Endothelial cell of umbilical vein (primary cell): Measurements from ENCODE around the gene CDH23. TPM values are rescaled to one million over a fixed set of nuclear protein-coding genes. Genes with fewer than 3 reads are reported as not detected.

Experiments
- BruUV-seq: library from RNA; stranded (reverse); fragments of 400-500 nt; replicated peaks from 2 replicates; lab custom pipeline; 2021; lab: Mats Ljungman, UMichigan
- CTCF ChIA-PET: fragments of 300-600, 350-600 bp; sonication (Branson Sonifier 250); formaldehyde crosslinking; loops from one replicate; lab custom pipeline; 2021; ENCODE audit warnings: antibody characterized with exemption, inconsistent platforms; lab: Charles Lee
- POLR2A ChIA-PET: fragments of 300-600, 350-600 bp; sonication (Branson Sonifier 250); formaldehyde crosslinking; loops from one replicate; lab custom pipeline; 2021; ENCODE audit warnings: antibody characterized with exemption, inconsistent platforms; lab: Charles Lee
- DNase-seq: peaks from one replicate; pipeline ENCODE4 v3.0.0-alpha.2; 2011; ENCODE audit warnings: low read depth, low spot score
- FAIRE-seq: peaks from 2 replicates; lab custom pipeline; 2011; peaks lifted over from hg19 to GRCh38; lab: Jason Lieb, UNC
- H2AFZ ChIP-seq: 2 replicates; pipeline ENCODE4 v1.6.0; 2012; ENCODE audit warnings: low read depth, low read length, control low read depth, inconsistent platforms
- H3K27ac ChIP-seq: 2 replicates; pipeline ENCODE4 v1.5.1; 2011; ENCODE audit warnings: low read depth, mild to moderate bottlenecking, control low read depth, low read length, moderate library complexity; ENCODE audit not compliant: insufficient read depth
- H3K27me3 ChIP-seq, 2 experiments: 2 replicates each; pipeline versions ENCODE4 v1.6.0 to v1.6.1; 2011; ENCODE audit warnings: low read length in 2 of 2, mixed read lengths in 1 of 2; ENCODE audit not compliant: control insufficient read depth in 2 of 2, insufficient read depth in 2 of 2
- H3K36me3 ChIP-seq, 2 experiments: 2 replicates in 1 of 2; 3 replicates in 1 of 2; pipeline ENCODE4 v1.5.1; 2011; ENCODE audit warnings: low read length in 2 of 2, mild to moderate bottlenecking in 1 of 2, moderate library complexity in 1 of 2; ENCODE audit not compliant: control insufficient read depth in 2 of 2, insufficient read depth in 2 of 2; ENCODE audit errors: extremely low read depth in 1 of 2
- H3K4me1 ChIP-seq: 3 replicates; pipeline ENCODE4 v1.5.1; 2011; ENCODE audit warnings: mild to moderate bottlenecking, low read length; ENCODE audit not compliant: control insufficient read depth, insufficient read depth; ENCODE audit errors: extremely low read depth
- H3K4me2 ChIP-seq: 2 replicates; pipeline ENCODE4 v1.6.1; 2011; ENCODE audit warnings: low read length, control low read depth, mixed read lengths; ENCODE audit not compliant: insufficient read depth
- H3K4me3 ChIP-seq, 3 experiments: fragments of 200-600 bp in 1 of 3; sonication (generic), shearing (Covaris generic) in 1 of 3; replicated peaks in 1 of 3; 2 replicates each; pipeline ENCODE4 v1.5.1; 2011 to 2016; ENCODE audit warnings: control low read depth in 3 of 3, low read length in 3 of 3, mild to moderate bottlenecking in 2 of 3, inconsistent platforms in 1 of 3, low read depth in 1 of 3, moderate library complexity in 1 of 3; ENCODE audit not compliant: insufficient read depth in 1 of 3
- H3K79me2 ChIP-seq: 2 replicates; pipeline ENCODE4 v1.6.0; 2012; ENCODE audit warnings: low read length, inconsistent platforms; ENCODE audit not compliant: control insufficient read depth, insufficient read depth
- H3K9ac ChIP-seq: replicated peaks from 2 replicates; pipeline ENCODE3; 2011; ENCODE audit warnings: low read length, control low read depth; ENCODE audit not compliant: insufficient read depth; ENCODE audit errors: extremely low read depth
- H3K9me1 ChIP-seq: replicated peaks from 3 replicates; pipeline ENCODE4 v1.6.0; 2011; ENCODE audit warnings: mild to moderate bottlenecking, low read length; ENCODE audit not compliant: control insufficient read depth, insufficient read depth; ENCODE audit errors: extremely low read depth
- H3K9me3 ChIP-seq: replicated peaks from 2 replicates; pipeline ENCODE4 v1.5.1; 2012; ENCODE audit warnings: low read length, inconsistent platforms; ENCODE audit not compliant: control insufficient read depth, insufficient read depth
- H4K20me1 ChIP-seq: replicated peaks from 2 replicates; pipeline ENCODE3; 2011; ENCODE audit warnings: mild to moderate bottlenecking, low read length; ENCODE audit not compliant: control insufficient read depth, insufficient read depth; ENCODE audit errors: extremely low read depth
- EZH2 ChIP-seq: IDR thresholded peaks from 2 replicates; pipeline ENCODE4 v1.6.1; 2012; ENCODE audit warnings: borderline replicate concordance, low read depth, mild to moderate bottlenecking, moderate library complexity, low read length, inconsistent platforms; ENCODE audit not compliant: severe bottlenecking
- FOS ChIP-seq: IDR thresholded peaks from 2 replicates; pipeline ENCODE4 v1.6.1; 2011; ENCODE audit warnings: mild to moderate bottlenecking, low read length, moderate library complexity, borderline replicate concordance; ENCODE audit not compliant: insufficient read depth
- GATA2 ChIP-seq: IDR thresholded peaks from 2 replicates; pipeline ENCODE4 v1.7.0; 2011; ENCODE audit warnings: low read depth, mild to moderate bottlenecking, moderate library complexity, mixed read lengths, low read length; ENCODE audit not compliant: insufficient read length, insufficient read depth
- JUN ChIP-seq: IDR thresholded peaks from 2 replicates; pipeline ENCODE4 v1.6.1; 2011; ENCODE audit warnings: borderline replicate concordance, low read depth; ENCODE audit not compliant: insufficient read length, insufficient read depth
- POLR2A ChIP-seq: IDR thresholded peaks from 2 replicates; pipeline ENCODE4 v1.6.1; 2012; ENCODE audit warnings: low read depth, mild to moderate bottlenecking, control low read depth, low read length
- POLR2AphosphoS5 ChIP-seq: IDR thresholded peaks from 2 replicates; pipeline ENCODE4 v1.6.1; 2012; ENCODE audit warnings: low read depth, mild to moderate bottlenecking, control low read depth, low read length, moderate library complexity; ENCODE audit not compliant: insufficient read depth
- dilution Hi-C: fragments of 300-500 bp; cut with MboI; formaldehyde crosslinking; loops from one replicate; pipeline ENCODE4 v1.15.0; 2019; ENCODE audit warnings: low sequenced_read_pairs; ENCODE audit not compliant: extremely low pct_ligation_motif_present
- intact Hi-C: fragments of 100-400 bp; cut with micrococcal nuclease; formaldehyde crosslinking; loops from one replicate; pipeline ENCODE4 v1.10.0; 2022
- polyA plus RNA-seq, 4 experiments: library from polyadenylated mRNA; depleted of rRNA in 3 of 4; stranded (reverse) in 3 of 4; unstranded in 1 of 4; fragments of >200 nt; gene quantifications; 2 replicates each; pipeline versions ENCODE4 v1.2.1 to v1.2.3, GENCODE V29; 2011 to 2012; ENCODE audit warnings: missing spikeins in 1 of 4
- total RNA-seq: library from RNA; stranded (reverse); gene quantifications from 2 replicates; pipeline ENCODE4 v1.2.3, GENCODE V29; 2021
- TF ChIP-seq, protein P1 (sequence below): IDR thresholded peaks from 2 replicates; pipeline ENCODE4 v1.6.1; 2011; ENCODE audit not compliant: insufficient read depth, insufficient read length
- TF ChIP-seq, protein P2 (sequence below), 2 donors: IDR thresholded peaks; 1 replicate in 1 of 2; 2 replicates in 1 of 2; pipeline ENCODE4 v1.5.1; 2011; ENCODE audit warnings: low read length in 2 of 2, mild to moderate bottlenecking in 2 of 2, moderate library complexity in 2 of 2, control low read depth in 1 of 2, inconsistent platforms in 1 of 2, low read depth in 1 of 2; ENCODE audit not compliant: insufficient read depth in 1 of 2; ENCODE audit errors: extremely low read depth in 1 of 2

Gene CDH23
- total and polyA plus RNA-seq, 2 donors (not counting 3 experiments of a cell fraction or from before 2014, with no cell fraction given), result not detected

DNA sequence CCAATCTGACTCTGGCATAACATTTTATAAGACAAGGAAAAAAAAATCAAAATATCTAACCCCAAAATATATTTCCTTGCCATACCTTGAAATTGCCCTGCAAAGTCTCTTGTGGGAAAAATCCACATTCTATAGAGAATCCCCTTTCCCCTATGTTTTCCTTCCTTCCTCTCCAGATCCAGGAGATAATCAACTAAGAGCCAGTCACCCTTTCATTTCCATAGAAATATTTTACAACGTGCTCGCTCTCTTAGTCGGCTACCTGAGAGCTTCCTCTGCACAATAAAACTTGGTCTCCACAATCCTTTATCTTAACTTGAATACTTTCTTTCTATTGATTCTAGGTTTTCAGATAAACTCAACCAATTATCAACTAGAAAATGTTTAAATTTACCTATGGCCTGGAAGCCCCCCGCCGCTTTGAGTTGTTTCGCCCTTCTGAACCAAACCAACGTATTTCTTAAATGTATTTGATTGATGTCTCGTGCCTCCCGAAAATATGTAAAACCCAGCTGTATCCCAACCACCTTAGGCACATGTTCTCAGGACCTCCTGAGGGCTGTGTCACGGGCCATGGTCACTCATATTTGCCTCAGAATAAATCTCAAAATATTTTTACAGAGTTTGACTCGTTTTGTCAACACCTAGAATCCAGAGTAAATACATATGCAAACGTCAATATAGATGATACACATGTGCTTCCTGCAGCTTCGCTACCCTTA, 453.5 kb downstream of the CDH23 start:
- DNase-seq, result no peak
- no peak for FAIRE-seq
- intact Hi-C loops (loop anchor here (2.0 kb wide), 1 partner anchor 47 kb away; no protein-coding TSS in a partner anchor), dilution Hi-C loops (no loop called here)
- peaks cover 17% of the 10 kb centered on the region for H3K4me1 ChIP-seq
- H3K36me3 ChIP-seq, result no peaks in the 10 kb centered on the region
- TSS peak; percentile 61 for BruUV-seq
- H3K27ac ChIP-seq, result peak overlapping the region; percentile 85
- TF ChIP-seq, protein P1, sequence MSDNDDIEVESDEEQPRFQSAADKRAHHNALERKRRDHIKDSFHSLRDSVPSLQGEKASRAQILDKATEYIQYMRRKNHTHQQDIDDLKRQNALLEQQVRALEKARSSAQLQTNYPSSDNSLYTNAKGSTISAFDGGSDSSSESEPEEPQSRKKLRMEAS, result no peak
- TF ChIP-seq GATA2 (peak; percentile 53), POLR2AphosphoS5 (no peak)
- peak overlapping the region; percentile 83 for H3K9ac ChIP-seq
- H3K4me2 ChIP-seq, result peak overlapping the region; percentile 79
- POLR2A ChIA-PET, result interaction anchor here (1.5 to 3.3 kb wide), 4 partner anchors 10 to 33 kb away, joined by 7 to 44 read pairs (median 16); no protein-coding TSS in a partner anchor
- H3K27me3 ChIP-seq, result no peaks in the 10 kb centered on the region
- H2AFZ ChIP-seq, result no peak overlapping the region
- peak overlapping the region; percentile 76 to 92 (median 85) for H3K4me3 ChIP-seq
- peaks cover 57% of the 10 kb centered on the region for H3K79me2 ChIP-seq
- no peaks in the 10 kb centered on the region for H3K9me1 ChIP-seq
- H4K20me1 ChIP-seq, result peaks cover 3% of the 10 kb centered on the region
- H3K9me3 ChIP-seq, result no peaks in the 10 kb centered on the region
- CTCF ChIA-PET, result interaction anchor here (1.2 to 3.6 kb wide), 7 partner anchors 10 to 198 kb away, joined by 3 to 35 read pairs (median 4); no protein-coding TSS in a partner anchor

DNA sequence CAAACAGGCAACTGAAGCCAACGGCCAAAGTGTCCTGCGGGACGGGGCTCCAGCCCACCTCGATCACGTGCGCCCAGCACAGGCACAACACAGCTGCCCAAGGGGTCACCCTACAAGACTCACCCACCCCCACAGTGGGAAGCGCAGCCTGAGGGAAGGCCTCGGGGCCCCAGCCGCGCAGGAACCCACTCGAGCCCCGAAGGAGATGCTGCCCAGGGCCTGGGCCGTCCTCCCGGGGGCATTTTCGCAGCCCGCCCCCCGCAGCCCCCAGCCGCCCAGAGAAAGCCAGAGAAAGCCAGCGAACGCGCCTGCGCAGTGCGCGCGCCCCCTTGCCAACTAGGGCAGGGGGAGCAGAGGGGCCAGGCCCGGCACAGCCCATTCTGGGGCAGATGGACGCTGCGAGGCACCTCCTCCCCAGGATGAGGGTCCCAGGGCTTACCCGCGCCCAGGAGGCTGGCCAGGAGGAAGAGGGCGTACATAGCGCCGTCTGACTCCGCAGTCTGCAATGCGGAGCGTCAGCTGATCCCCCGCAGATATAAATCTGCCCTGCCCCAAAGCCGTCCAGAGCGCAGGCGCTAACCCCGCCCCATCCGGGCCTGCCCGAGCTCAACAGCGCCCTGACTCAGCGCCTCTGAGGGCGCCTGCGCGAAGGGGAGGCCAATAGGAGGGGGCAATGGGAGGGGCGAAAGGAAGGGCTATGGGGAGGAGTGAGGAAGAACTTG, 454.2 kb downstream of the CDH23 start, which contains the start of gene PSAP:
TSS of gene PSAP (minus strand) at position 509 of the 722 bp plus-strand sequence. CDS start at position 479, 30 bp downstream.
- Histone ChIP-seq H3K4me3 (peak within 1 kb of the TSS; percentile 76 to 92 (median 85)), H3K9me1 (no peaks in the 10 kb centered on the region), H4K20me1 (no peaks in the 10 kb centered on the region), H3K79me2 (peaks cover 50% of the 10 kb centered on the region), H3K9ac (peak within 1 kb of the TSS; percentile 83), H3K36me3 (no peaks in the 10 kb centered on the region), H3K4me1 (peaks cover 17% of the 10 kb centered on the region), H3K9me3 (no peaks in the 10 kb centered on the region), H3K4me2 (peak within 1 kb of the TSS; percentile 79), H3K27me3 (no peaks in the 10 kb centered on the region), H2AFZ (peak within 1 kb of the TSS; percentile 51), H3K27ac (peak within 1 kb of the TSS; percentile 85)
- FAIRE-seq (peak; percentile 94), DNase-seq (peak; percentile 99)
- TF ChIP-seq POLR2AphosphoS5, result peak; percentile 99
- TF ChIP-seq EZH2, result no peak
- TF ChIP-seq JUN, result peak; percentile 16
- TF ChIP-seq, protein P1, result peak; percentile 52
- peak; percentile 75 for TF ChIP-seq FOS
- TF ChIP-seq, protein P2, sequence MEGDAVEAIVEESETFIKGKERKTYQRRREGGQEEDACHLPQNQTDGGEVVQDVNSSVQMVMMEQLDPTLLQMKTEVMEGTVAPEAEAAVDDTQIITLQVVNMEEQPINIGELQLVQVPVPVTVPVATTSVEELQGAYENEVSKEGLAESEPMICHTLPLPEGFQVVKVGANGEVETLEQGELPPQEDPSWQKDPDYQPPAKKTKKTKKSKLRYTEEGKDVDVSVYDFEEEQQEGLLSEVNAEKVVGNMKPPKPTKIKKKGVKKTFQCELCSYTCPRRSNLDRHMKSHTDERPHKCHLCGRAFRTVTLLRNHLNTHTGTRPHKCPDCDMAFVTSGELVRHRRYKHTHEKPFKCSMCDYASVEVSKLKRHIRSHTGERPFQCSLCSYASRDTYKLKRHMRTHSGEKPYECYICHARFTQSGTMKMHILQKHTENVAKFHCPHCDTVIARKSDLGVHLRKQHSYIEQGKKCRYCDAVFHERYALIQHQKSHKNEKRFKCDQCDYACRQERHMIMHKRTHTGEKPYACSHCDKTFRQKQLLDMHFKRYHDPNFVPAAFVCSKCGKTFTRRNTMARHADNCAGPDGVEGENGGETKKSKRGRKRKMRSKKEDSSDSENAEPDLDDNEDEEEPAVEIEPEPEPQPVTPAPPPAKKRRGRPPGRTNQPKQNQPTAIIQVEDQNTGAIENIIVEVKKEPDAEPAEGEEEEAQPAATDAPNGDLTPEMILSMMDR (IDR thresholded peaks at IDR 0.05; ENCODE audit: extremely low read depth in 1 of 2, insufficient read depth in 1 of 2, low read depth in 1 of 2, low read length in 2 of 2), result no peak
- TF ChIP-seq POLR2A, result peak; percentile 98
- peak; percentile 96 for TF ChIP-seq GATA2
- ChIA-PET POLR2A (interaction anchor here (0.6 to 3.3 kb wide), 14 partner anchors 9 to 464 kb away, joined by 3 to 44 read pairs (median 4); no protein-coding TSS in a partner anchor), CTCF (interaction anchor here (0.6 to 3.6 kb wide), 8 partner anchors 9 to 105 kb away, joined by 3 to 35 read pairs (median 4); partner anchors contain the start of gene VSIR)
- BruUV-seq, result no TSS peak
- intact Hi-C loops, result loop anchor here (1.0 to 2.0 kb wide), 2 partner anchors 9 to 46 kb away; no protein-coding TSS in a partner anchor
- dilution Hi-C loops, result no loop called here
